Stimulated activated CD4-positive, alpha-beta T cell treated with anti-CD3 and anti-CD28 coated beads, Interleukin-2, amount 100 ng/mL, for 4 hours (primary cell): ENCODE results near the gene FAM186B.

Experiments
- DNase-seq: peaks from one replicate; pipeline ENCODE4 v3.0.0-alpha.2; 2020; ENCODE audit warnings: low read depth

FAM186B gene

GRCh38 chr12:49552014-49552413 lies 53.4 kb downstream of the FAM186B start:
- no peak for DNase-seq

GRCh38 chr12:49550693-49551252 lies 54.7 kb downstream of the FAM186B start:
- no peak for DNase-seq

- no peak for DNase-seq
Observed at GRCh38 chr12:49549735-49550692, 55.4 kb downstream of the FAM186B start.

- DNase-seq, result no peak
Observed at GRCh38 chr12:49548822-49549648, 56.4 kb downstream of the FAM186B start.

- no peak for DNase-seq
Observed at GRCh38 chr12:49548481-49548821, 57.0 kb downstream of the FAM186B start.

- no peak for DNase-seq
Observed at GRCh38 chr12:49547090-49547690, 58.2 kb downstream of the FAM186B start.

- no peak for DNase-seq
Observed at GRCh38 chr12:49546481-49546880, 59.0 kb downstream of the FAM186B start.

GRCh38 chr12:49545815-49546214 lies 59.6 kb downstream of the FAM186B start:
- no peak for DNase-seq

GRCh38 chr12:49543914-49544815 lies 61.3 kb downstream of the FAM186B start:
- no peak for DNase-seq

- no peak for DNase-seq
Observed at GRCh38 chr12:49543221-49543913, 62.1 kb downstream of the FAM186B start.

- no peak for DNase-seq
Observed at GRCh38 chr12:49542592-49543160, 62.8 kb downstream of the FAM186B start.

GRCh38 chr12:49541911-49542505 lies 63.4 kb downstream of the FAM186B start:
- no peak for DNase-seq

- no peak for DNase-seq
Observed at GRCh38 chr12:49541140-49541861, 64.1 kb downstream of the FAM186B start.

GRCh38 chr12:49540229-49541139 lies 65.0 kb downstream of the FAM186B start:
- DNase-seq, result no peak

- DNase-seq, result no peak
Observed at GRCh38 chr12:49539406-49540228, 65.8 kb downstream of the FAM186B start.

GRCh38 chr12:49538510-49539403 lies 66.7 kb downstream of the FAM186B start, which contains the start of gene KCNH3:
Gene KCNH3 (plus strand): TSS chr12:49539030. CDS start chr12:49539417, 387 bp downstream.
- peak; percentile 85 for DNase-seq
